SU-DHL-6 (cell line): ENCODE results near the gene TRABD.
A peak's percentile ranks its signal among the peaks of the same experiment; 100 is the strongest.

Source experiments
- H2AFZ ChIP-seq: fragments of 200-600 bp; sonication (generic); 2 replicates; pipeline ENCODE4 v1.6.1; 2014; ENCODE audit warnings: low read depth, mild to moderate bottlenecking, moderate library complexity, mixed read lengths, antibody characterized with exemption, low read length; ENCODE audit not compliant: severe bottlenecking
- H3F3A ChIP-seq: fragments of 200-600 bp; shearing (Covaris generic); 2 replicates; pipeline ENCODE4 v1.6.0; 2016; ENCODE audit warnings: antibody characterized with exemption, mild to moderate bottlenecking; ENCODE audit not compliant: insufficient read depth
- H3K27ac ChIP-seq: fragments of 200-600 bp; sonication (generic); 2 replicates; pipeline ENCODE4 v1.5.1; 2016; ENCODE audit warnings: low read depth, mild to moderate bottlenecking, low read length, moderate library complexity, mixed read lengths
- H3K27me3 ChIP-seq: fragments of 200-600 bp; sonication (generic), shearing (Covaris generic); 2 replicates; pipeline ENCODE4 v1.6.0; 2014; ENCODE audit warnings: mild to moderate bottlenecking, low read length
- H3K36me3 ChIP-seq: fragments of 200-600 bp; sonication (generic); 2 replicates; pipeline ENCODE4 v1.6.1; 2014; ENCODE audit warnings: mild to moderate bottlenecking, low read length, mixed read lengths
- H3K4me2 ChIP-seq: fragments of 300-600, 200-600 bp; shearing (Covaris generic), sonication (generic); 2 replicates; pipeline ENCODE4 v1.6.0; 2014; ENCODE audit warnings: low read length, low read depth, mild to moderate bottlenecking; ENCODE audit not compliant: poor library complexity, severe bottlenecking
- H3K4me3 ChIP-seq: fragments of 200-600 bp; sonication (generic); 2 replicates; pipeline ENCODE4 v1.5.1; 2014; ENCODE audit warnings: antibody characterized with exemption, low read length, mild to moderate bottlenecking, mixed read lengths; ENCODE audit not compliant: insufficient read depth, poor library complexity, severe bottlenecking
- H3K79me2 ChIP-seq: fragments of 200-600 bp; sonication (generic); 2 replicates; pipeline ENCODE4 v1.6.1; 2014; ENCODE audit warnings: mild to moderate bottlenecking, low read length, moderate library complexity; ENCODE audit not compliant: insufficient read depth
- H3K9ac ChIP-seq: fragments of 200-600 bp; sonication (generic); 2 replicates; pipeline ENCODE4 v1.7.0; 2014; ENCODE audit warnings: mild to moderate bottlenecking, low read length
- H3K9me2 ChIP-seq: fragments of 200-600 bp; sonication (generic); replicated peaks from 2 replicates; pipeline ENCODE4 v1.6.1; 2014; ENCODE audit warnings: low read length; ENCODE audit not compliant: insufficient read depth
- H3K9me3 ChIP-seq: fragments of 200-600 bp; sonication (generic); 2 replicates; pipeline ENCODE4 v1.6.1; 2014; ENCODE audit warnings: low read length, mixed read lengths; ENCODE audit not compliant: insufficient read depth
- H4K20me1 ChIP-seq: fragments of 200-600 bp; sonication (generic); 2 replicates; pipeline ENCODE4 v1.6.1; 2014; ENCODE audit warnings: low read depth, mild to moderate bottlenecking, antibody characterized with exemption, low read length, moderate library complexity, mixed read lengths
- EZH2phosphoT487 ChIP-seq: fragments of 200-600 bp; sonication (generic), shearing (Covaris generic); conservative IDR thresholded peaks from 2 replicates; pipeline ENCODE4 v1.6.1; 2018; ENCODE audit warnings: mild to moderate bottlenecking, antibody characterized with exemption, low read length, moderate library complexity, mixed read lengths
- TF ChIP-seq, protein P1 (sequence below): fragments of 200-600 bp; sonication (generic); IDR thresholded peaks from one replicate; pipeline ENCODE4 v1.5.1; 2017; ENCODE audit warnings: antibody characterized with exemption, mild to moderate bottlenecking, low read length, moderate library complexity; ENCODE audit not compliant: insufficient read depth, poor library complexity, severe bottlenecking

Gene TRABD

GRCh38 chr22:50196256-50196655 is 10.5 kb downstream of the TRABD start:
- Histone ChIP-seq H3K9me3 (no peaks in the 10 kb centered on the region), H3K9ac (no peak overlapping the region), H3K27ac (peak overlapping the region; percentile 49), H4K20me1 (no peaks in the 10 kb centered on the region), H3K4me2 (no peak overlapping the region), H3K27me3 (no peaks in the 10 kb centered on the region), H3K79me2 (peaks cover 17% of the 10 kb centered on the region), H3K9me2 (no peaks in the 10 kb centered on the region), H3K4me3 (no peak overlapping the region), H3F3A (peaks cover 37% of the 10 kb centered on the region), H3K36me3 (no peaks in the 10 kb centered on the region), H2AFZ (no peak overlapping the region)
- no peak for TF ChIP-seq EZH2phosphoT487
- TF ChIP-seq, protein P1, sequence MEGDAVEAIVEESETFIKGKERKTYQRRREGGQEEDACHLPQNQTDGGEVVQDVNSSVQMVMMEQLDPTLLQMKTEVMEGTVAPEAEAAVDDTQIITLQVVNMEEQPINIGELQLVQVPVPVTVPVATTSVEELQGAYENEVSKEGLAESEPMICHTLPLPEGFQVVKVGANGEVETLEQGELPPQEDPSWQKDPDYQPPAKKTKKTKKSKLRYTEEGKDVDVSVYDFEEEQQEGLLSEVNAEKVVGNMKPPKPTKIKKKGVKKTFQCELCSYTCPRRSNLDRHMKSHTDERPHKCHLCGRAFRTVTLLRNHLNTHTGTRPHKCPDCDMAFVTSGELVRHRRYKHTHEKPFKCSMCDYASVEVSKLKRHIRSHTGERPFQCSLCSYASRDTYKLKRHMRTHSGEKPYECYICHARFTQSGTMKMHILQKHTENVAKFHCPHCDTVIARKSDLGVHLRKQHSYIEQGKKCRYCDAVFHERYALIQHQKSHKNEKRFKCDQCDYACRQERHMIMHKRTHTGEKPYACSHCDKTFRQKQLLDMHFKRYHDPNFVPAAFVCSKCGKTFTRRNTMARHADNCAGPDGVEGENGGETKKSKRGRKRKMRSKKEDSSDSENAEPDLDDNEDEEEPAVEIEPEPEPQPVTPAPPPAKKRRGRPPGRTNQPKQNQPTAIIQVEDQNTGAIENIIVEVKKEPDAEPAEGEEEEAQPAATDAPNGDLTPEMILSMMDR: no peak

- Histone ChIP-seq H3K36me3 (no peaks in the 10 kb centered on the region), H3K9ac (no peak overlapping the region), H3K9me2 (no peaks in the 10 kb centered on the region), H3K9me3 (no peaks in the 10 kb centered on the region), H3K4me2 (no peak overlapping the region), H3K79me2 (peaks cover 27% of the 10 kb centered on the region), H3K4me3 (no peak overlapping the region), H4K20me1 (no peaks in the 10 kb centered on the region), H3K27me3 (no peaks in the 10 kb centered on the region), H2AFZ (no peak overlapping the region), H3F3A (peaks cover 29% of the 10 kb centered on the region), H3K27ac (peak overlapping the region; percentile 49)
- no peak for TF ChIP-seq EZH2phosphoT487
- TF ChIP-seq, protein P1: no peak
Observed at GRCh38 chr22:50197000-50197800, 11.5 kb downstream of the TRABD start.

DNA sequence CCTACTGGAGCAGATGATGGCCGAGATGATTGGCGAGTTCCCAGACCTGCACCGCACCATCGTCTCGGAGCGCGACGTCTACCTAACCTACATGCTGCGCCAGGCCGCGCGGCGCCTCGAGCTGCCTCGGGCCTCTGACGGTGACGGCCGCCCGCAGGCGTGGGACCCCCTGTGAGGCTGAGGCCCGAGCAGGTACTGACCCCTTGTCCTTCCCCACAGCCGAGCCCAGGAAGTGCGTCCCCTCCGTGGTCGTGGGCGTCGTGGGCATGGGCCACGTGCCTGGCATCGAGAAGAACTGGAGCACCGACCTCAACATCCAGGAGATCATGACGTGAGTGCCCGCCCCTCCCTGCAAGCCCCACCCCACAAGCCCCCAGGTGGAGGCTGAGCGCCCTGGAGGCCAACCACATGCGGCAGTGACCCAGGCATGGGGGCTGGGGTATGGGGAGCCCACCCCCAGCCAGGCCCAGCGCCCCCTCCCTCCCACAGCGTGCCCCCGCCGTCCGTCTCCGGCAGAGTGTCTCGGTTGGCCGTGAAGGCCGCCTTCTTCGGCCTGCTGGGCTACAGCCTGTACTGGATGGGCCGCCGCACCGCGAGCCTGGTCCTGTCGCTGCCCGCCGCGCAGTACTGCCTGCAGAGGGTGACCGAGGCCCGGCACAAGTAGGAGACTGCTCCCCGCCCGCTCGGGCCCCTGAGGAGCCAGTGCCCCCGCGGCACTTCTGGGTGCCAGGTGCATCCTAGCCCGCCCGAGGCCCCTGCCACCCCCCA is 12.3 kb downstream of the TRABD start:
- no peak overlapping the region for H3K4me3 ChIP-seq
- no peak overlapping the region for H3K9ac ChIP-seq
- H3K36me3 ChIP-seq: peaks cover 2% of the 10 kb centered on the region; the same call in 1 of the 2 replicates
- no peaks in the 10 kb centered on the region for H3K9me2 ChIP-seq
- no peak for TF ChIP-seq EZH2phosphoT487
- TF ChIP-seq, protein P1: no peak
- H3K79me2 ChIP-seq: peaks cover 30% of the 10 kb centered on the region
- H3K4me2 ChIP-seq: no peak overlapping the region
- H3K9me3 ChIP-seq: no peaks in the 10 kb centered on the region
- H3F3A ChIP-seq: peaks cover 28% of the 10 kb centered on the region
- no peaks in the 10 kb centered on the region for H4K20me1 ChIP-seq
- H3K27me3 ChIP-seq: no peaks in the 10 kb centered on the region
- H2AFZ ChIP-seq: no peak overlapping the region
- H3K27ac ChIP-seq: no peak overlapping the region
